ENCODE data around the gene RAD51C. TPM values are rescaled to one million over a fixed set of nuclear protein-coding genes. Genes with fewer than 3 reads are reported as not detected.

The RAD51C gene
- total and polyA plus RNA-seq, 9 of the 15 experiments (the other 6 are each of a cell fraction or from before 2014, with no cell fraction given), result 93.9 to 341 (median 135) TPM

GRCh38 chr17:58658804-58659713 is 33.3 kb upstream of the RAD51C start (continued):
- peak; percentile 57 for TF ChIP-seq FOXM1 (IDR thresholded peaks at IDR 0.05; ENCODE audit: low read depth)
- TF ChIP-seq FOXM1 (CRISPR knock-in tag; IDR thresholded peaks at IDR 0.05; ENCODE audit: low read depth), result peak; percentile 66; the same call in 1 of the 2 replicates
- no peak for TF ChIP-seq CREB3L1 (IDR thresholded peaks at IDR 0.05; ENCODE audit: borderline replicate concordance, low read depth)
- TF ChIP-seq ELF2 (CRISPR knock-in tag; IDR thresholded peaks at IDR 0.05), result peak; percentile 94
- TF ChIP-seq, protein P1, sequence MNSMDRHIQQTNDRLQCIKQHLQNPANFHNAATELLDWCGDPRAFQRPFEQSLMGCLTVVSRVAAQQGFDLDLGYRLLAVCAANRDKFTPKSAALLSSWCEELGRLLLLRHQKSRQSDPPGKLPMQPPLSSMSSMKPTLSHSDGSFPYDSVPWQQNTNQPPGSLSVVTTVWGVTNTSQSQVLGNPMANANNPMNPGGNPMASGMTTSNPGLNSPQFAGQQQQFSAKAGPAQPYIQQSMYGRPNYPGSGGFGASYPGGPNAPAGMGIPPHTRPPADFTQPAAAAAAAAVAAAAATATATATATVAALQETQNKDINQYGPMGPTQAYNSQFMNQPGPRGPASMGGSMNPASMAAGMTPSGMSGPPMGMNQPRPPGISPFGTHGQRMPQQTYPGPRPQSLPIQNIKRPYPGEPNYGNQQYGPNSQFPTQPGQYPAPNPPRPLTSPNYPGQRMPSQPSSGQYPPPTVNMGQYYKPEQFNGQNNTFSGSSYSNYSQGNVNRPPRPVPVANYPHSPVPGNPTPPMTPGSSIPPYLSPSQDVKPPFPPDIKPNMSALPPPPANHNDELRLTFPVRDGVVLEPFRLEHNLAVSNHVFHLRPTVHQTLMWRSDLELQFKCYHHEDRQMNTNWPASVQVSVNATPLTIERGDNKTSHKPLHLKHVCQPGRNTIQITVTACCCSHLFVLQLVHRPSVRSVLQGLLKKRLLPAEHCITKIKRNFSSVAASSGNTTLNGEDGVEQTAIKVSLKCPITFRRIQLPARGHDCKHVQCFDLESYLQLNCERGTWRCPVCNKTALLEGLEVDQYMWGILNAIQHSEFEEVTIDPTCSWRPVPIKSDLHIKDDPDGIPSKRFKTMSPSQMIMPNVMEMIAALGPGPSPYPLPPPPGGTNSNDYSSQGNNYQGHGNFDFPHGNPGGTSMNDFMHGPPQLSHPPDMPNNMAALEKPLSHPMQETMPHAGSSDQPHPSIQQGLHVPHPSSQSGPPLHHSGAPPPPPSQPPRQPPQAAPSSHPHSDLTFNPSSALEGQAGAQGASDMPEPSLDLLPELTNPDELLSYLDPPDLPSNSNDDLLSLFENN (IDR thresholded peaks at IDR 0.05; ENCODE audit: low read depth in 2 of 2, low read length in 2 of 2), result peak in 1 of 2 experiments; percentile 100; a peak in 2 of 4 replicates
- no peak for TF ChIP-seq MCM3 (IDR thresholded peaks at IDR 0.05)
- TF ChIP-seq ZNF146 (CRISPR knock-in tag; IDR thresholded peaks at IDR 0.05; ENCODE audit: unreplicated experiment), result peak; percentile 33
- TF ChIP-seq E2F6 (IDR thresholded peaks at IDR 0.05; ENCODE audit: borderline replicate concordance in 1 of 2, extremely low read depth in 1 of 2, insufficient read depth in 1 of 2, insufficient read length in 1 of 2, low read depth in 1 of 2, low read length in 1 of 2, poor library complexity in 1 of 2, severe bottlenecking in 1 of 2), result no peak
- TF ChIP-seq, protein P2, sequence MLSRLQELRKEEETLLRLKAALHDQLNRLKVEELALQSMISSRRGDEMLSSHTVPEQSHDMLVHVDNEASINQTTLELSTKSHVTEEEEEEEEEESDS (CRISPR knock-in tag; IDR thresholded peaks at IDR 0.05), result peak; percentile 96
- 0 out of 2 replicates have a peak, but pooled peaks have one; percentile 44 for TF ChIP-seq CEBPG (CRISPR knock-in tag; IDR thresholded peaks at IDR 0.05)
- TF ChIP-seq CEBPG (tag; conservative IDR thresholded peaks at IDR 0.05 in 1 of 2, IDR thresholded peaks at IDR 0.05 in 1 of 2), result 0 out of 4 replicates have a peak, but pooled peaks of 1 of the 2 experiments have one; percentile 26
- TF ChIP-seq RUNX1 (IDR thresholded peaks at IDR 0.05; ENCODE audit: low read depth), result peak; percentile 98
- TF ChIP-seq POLR2G (IDR thresholded peaks at IDR 0.05; ENCODE audit: low read depth, low read length), result peak; percentile 75
- peak; percentile 98 for TF ChIP-seq GTF2B (IDR thresholded peaks at IDR 0.05; ENCODE audit: extremely low read depth, insufficient read length)
- TF ChIP-seq, protein P3, sequence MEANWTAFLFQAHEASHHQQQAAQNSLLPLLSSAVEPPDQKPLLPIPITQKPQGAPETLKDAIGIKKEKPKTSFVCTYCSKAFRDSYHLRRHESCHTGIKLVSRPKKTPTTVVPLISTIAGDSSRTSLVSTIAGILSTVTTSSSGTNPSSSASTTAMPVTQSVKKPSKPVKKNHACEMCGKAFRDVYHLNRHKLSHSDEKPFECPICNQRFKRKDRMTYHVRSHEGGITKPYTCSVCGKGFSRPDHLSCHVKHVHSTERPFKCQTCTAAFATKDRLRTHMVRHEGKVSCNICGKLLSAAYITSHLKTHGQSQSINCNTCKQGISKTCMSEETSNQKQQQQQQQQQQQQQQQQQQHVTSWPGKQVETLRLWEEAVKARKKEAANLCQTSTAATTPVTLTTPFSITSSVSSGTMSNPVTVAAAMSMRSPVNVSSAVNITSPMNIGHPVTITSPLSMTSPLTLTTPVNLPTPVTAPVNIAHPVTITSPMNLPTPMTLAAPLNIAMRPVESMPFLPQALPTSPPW (CRISPR knock-in tag; IDR thresholded peaks at IDR 0.05), result peak; percentile 72
- TF ChIP-seq ZNF57 (CRISPR knock-in tag; IDR thresholded peaks at IDR 0.05), result peak; percentile 99
- TF ChIP-seq RBM15 (IDR thresholded peaks at IDR 0.05; ENCODE audit: insufficient read depth, low read length), result no peak

All from K562 (cell line).